Uterus (tissue), 4 donors: ENCODE measurements around the gene ERI3. TPM values are rescaled to one million over a fixed set of nuclear protein-coding genes. Genes with fewer than 3 reads are reported as not detected.

Experiments
- DNase-seq, 2 donors: peaks; one replicate each; pipeline ENCODE4 v3.0.0-alpha.2; 2019 to 2020
- H3K27ac ChIP-seq, 2 donors: fragments of 200-600 bp; sonication (generic); 1 replicate in 1 of 2; 2 replicates in 1 of 2; pipeline ENCODE4 v1.5.1; 2016 to 2018
- H3K27me3 ChIP-seq, 2 donors: fragments of 200-600 bp; sonication (generic); one replicate each; pipeline ENCODE4 v1.5.1; 2018 to 2019; ENCODE audit warnings: control low read depth in 1 of 2
- H3K36me3 ChIP-seq, 2 donors: fragments of 200-600 bp; sonication (generic); one replicate each; pipeline ENCODE4 v1.5.1; 2019; ENCODE audit warnings: control low read depth in 1 of 2
- H3K4me1 ChIP-seq, 2 donors: fragments of 200-600 bp; sonication (generic); one replicate each; pipeline ENCODE4 v1.5.1; 2018 to 2019; ENCODE audit warnings: control low read depth in 1 of 2
- H3K4me3 ChIP-seq, 2 donors: fragments of 200-600 bp; sonication (generic); 1 replicate in 1 of 2; 2 replicates in 1 of 2; pipeline ENCODE4 v1.5.1; 2018 to 2019; ENCODE audit warnings: mild to moderate bottlenecking in 1 of 2
- H3K9me3 ChIP-seq, 2 donors: fragments of 200-600 bp; sonication (generic); one replicate each; pipeline ENCODE4 v1.5.1; 2019; ENCODE audit warnings: control low read depth in 1 of 2
- CTCF ChIP-seq, 4 experiments: fragments of 200-600 bp in 2 of 4; fragments of 450-650 bp in 2 of 4; sonication (generic) in 2 of 4; IDR thresholded peaks; one replicate each; pipeline ENCODE4 v1.5.1; 2016 to 2019; ENCODE audit warnings: antibody characterized with exemption in 4 of 4, mild to moderate bottlenecking in 2 of 4, moderate library complexity in 1 of 4
- POLR2A ChIP-seq, 2 donors: fragments of 450-650 bp; IDR thresholded peaks; one replicate each; pipeline ENCODE4 v1.6.1; 2016; ENCODE audit warnings: antibody characterized with exemption in 2 of 2, mild to moderate bottlenecking in 1 of 2, moderate library complexity in 1 of 2
- intact Hi-C: fragments of 100-400 bp; cut with DNase I; formaldehyde crosslinking; loops from one replicate; pipeline ENCODE4 v1.15.1; 2023; ENCODE audit warnings: low total_unique reads
- total RNA-seq, 4 donors: library from RNA; depleted of rRNA in 3 of 4; stranded (reverse); fragments of >200 nt in 3 of 4; gene quantifications; one replicate each; pipeline versions ENCODE4 v1.1.0 to v1.2.4, GENCODE V29; 2014 to 2023
- donor health status: DM: yes; HTN: yes; CAD: no.

ERI3 gene
- total RNA-seq, 4 donors from 2014 or later = 9.5 to 58.2 (median 45.6) TPM

- no peaks in the 10 kb centered on the region for H3K36me3 ChIP-seq
- H3K27ac ChIP-seq = no peak overlapping the region
- no peak for DNase-seq
- no peaks in the 10 kb centered on the region for H3K9me3 ChIP-seq
- intact Hi-C loops = no loop called here
- H3K4me3 ChIP-seq = no peak overlapping the region
- no peaks in the 10 kb centered on the region for H3K4me1 ChIP-seq
- TF ChIP-seq POLR2A (IDR thresholded peaks at IDR 0.05) (no peak), CTCF (IDR thresholded peaks at IDR 0.05) (no peak)
- H3K27me3 ChIP-seq = no peaks in the 10 kb centered on the region
These were observed 13.6 kb upstream of the ERI3 start for GRCh38 chr1:44368471-44369151.

- H3K9me3 ChIP-seq = no peaks in the 10 kb centered on the region
- no peak for DNase-seq
- H3K36me3 ChIP-seq = no peaks in the 10 kb centered on the region
- no peak overlapping the region for H3K27ac ChIP-seq
- H3K4me1 ChIP-seq = no peaks in the 10 kb centered on the region
- intact Hi-C loops = no loop called here
- TF ChIP-seq POLR2A (IDR thresholded peaks at IDR 0.05) = no peak
- TF ChIP-seq CTCF (IDR thresholded peaks at IDR 0.05) = no peak
- H3K4me3 ChIP-seq = no peak overlapping the region
- H3K27me3 ChIP-seq = no peaks in the 10 kb centered on the region
These were observed 12.9 kb upstream of the ERI3 start for GRCh38 chr1:44367944-44368343.

- Histone ChIP-seq H3K36me3 (no peaks in the 10 kb centered on the region), H3K4me1 (no peaks in the 10 kb centered on the region), H3K27ac (no peak overlapping the region), H3K9me3 (no peaks in the 10 kb centered on the region), H3K4me3 (no peak overlapping the region), H3K27me3 (no peaks in the 10 kb centered on the region)
- intact Hi-C loops = no loop called here
- no peak for DNase-seq
- TF ChIP-seq POLR2A (IDR thresholded peaks at IDR 0.05) (no peak), CTCF (IDR thresholded peaks at IDR 0.05) (no peak)
These were observed 11.4 kb upstream of the ERI3 start for GRCh38 chr1:44366371-44366975.

- no peaks in the 10 kb centered on the region for H3K9me3 ChIP-seq
- no peak for TF ChIP-seq POLR2A (IDR thresholded peaks at IDR 0.05)
- TF ChIP-seq CTCF (IDR thresholded peaks at IDR 0.05) = no peak
- no peaks in the 10 kb centered on the region for H3K36me3 ChIP-seq
- intact Hi-C loops = no loop called here
- H3K27ac ChIP-seq = no peak overlapping the region
- H3K4me3 ChIP-seq = no peak overlapping the region
- no peaks in the 10 kb centered on the region for H3K4me1 ChIP-seq
- DNase-seq = no peak
- H3K27me3 ChIP-seq = no peaks in the 10 kb centered on the region
These were observed 6.4 kb upstream of the ERI3 start for GRCh38 chr1:44361478-44361877.

GRCh38 chr1:44359234-44359935 lies 4.3 kb upstream of the ERI3 start:
- no peaks in the 10 kb centered on the region for H3K36me3 ChIP-seq
- intact Hi-C loops = no loop called here
- no peak overlapping the region for H3K27ac ChIP-seq
- no peak for DNase-seq
- H3K9me3 ChIP-seq = no peaks in the 10 kb centered on the region
- no peaks in the 10 kb centered on the region for H3K27me3 ChIP-seq
- no peak for TF ChIP-seq POLR2A (IDR thresholded peaks at IDR 0.05)
- no peak for TF ChIP-seq CTCF (IDR thresholded peaks at IDR 0.05)
- H3K4me3 ChIP-seq = no peak overlapping the region
- no peaks in the 10 kb centered on the region for H3K4me1 ChIP-seq
